SK-N-SH (cell line): ENCODE results near the gene RGS9BP. TPM values are rescaled to one million over a fixed set of nuclear protein-coding genes. Genes with fewer than 3 reads are reported as not detected.

Experiments used
- FOSL2 ChIP-seq: IDR thresholded peaks from 2 replicates; pipeline ENCODE4 v1.4.0; 2012; ENCODE audit warnings: low read depth, mild to moderate bottlenecking, moderate library complexity, borderline replicate concordance
- FOXM1 ChIP-seq: IDR thresholded peaks from 2 replicates; pipeline ENCODE4 v1.4.0; 2012; ENCODE audit warnings: low read depth, mild to moderate bottlenecking
- GABPA ChIP-seq: IDR thresholded peaks from 2 replicates; pipeline ENCODE4 v1.4.0; 2012; ENCODE audit warnings: low read depth, mild to moderate bottlenecking
- GATA2 ChIP-seq: sonication (generic); formaldehyde crosslinking; IDR thresholded peaks from 2 replicates; pipeline ENCODE4 v1.5.0; 2020; ENCODE audit warnings: mild to moderate bottlenecking, missing genetic modification reagents
- JUND ChIP-seq: IDR thresholded peaks from 2 replicates; pipeline ENCODE4 v1.4.0; 2012
- MEF2A ChIP-seq: IDR thresholded peaks from 2 replicates; pipeline ENCODE4 v1.4.0; 2012; ENCODE audit warnings: low read depth, borderline replicate concordance
- NRF1 ChIP-seq: IDR thresholded peaks from 2 replicates; pipeline ENCODE4 v1.6.1; 2012; ENCODE audit warnings: low read depth, mild to moderate bottlenecking, low read length
- RCOR1 ChIP-seq: fragments of 150-350 bp; IDR thresholded peaks from 2 replicates; pipeline ENCODE4 v1.6.1; 2017; ENCODE audit warnings: antibody characterized with exemption, low read length
- REST ChIP-seq: IDR thresholded peaks from 2 replicates; pipeline ENCODE4 v1.6.1; 2012; ENCODE audit warnings: mild to moderate bottlenecking, low read depth, low read length, moderate library complexity
- RFX5 ChIP-seq: IDR thresholded peaks from 2 replicates; pipeline ENCODE4 v1.6.1; 2012; ENCODE audit warnings: mild to moderate bottlenecking, improper control_type of control experiment, low read length
- RXRA ChIP-seq: IDR thresholded peaks from 2 replicates; pipeline ENCODE4 v1.4.0; 2012; ENCODE audit warnings: low read depth, mild to moderate bottlenecking, borderline replicate concordance
- SIN3A ChIP-seq: IDR thresholded peaks from 2 replicates; pipeline ENCODE4 v1.6.1; 2012; ENCODE audit warnings: low read depth, mild to moderate bottlenecking, low read length, moderate library complexity, borderline replicate concordance
- SMC3 ChIP-seq: IDR thresholded peaks from 2 replicates; pipeline ENCODE4 v1.6.1; 2012; ENCODE audit warnings: low read depth, low read length, improper control_type of control experiment
- TAF1 ChIP-seq: IDR thresholded peaks from 2 replicates; pipeline ENCODE4 v1.6.1; 2012; ENCODE audit warnings: low read depth, mild to moderate bottlenecking, low read length, moderate library complexity, borderline replicate concordance
- TCF12 ChIP-seq: IDR thresholded peaks from 2 replicates; pipeline ENCODE4 v1.4.0; 2012
- TEAD4 ChIP-seq: IDR thresholded peaks from 2 replicates; pipeline ENCODE4 v1.4.0; 2012; ENCODE audit warnings: mild to moderate bottlenecking, borderline replicate concordance; ENCODE audit not compliant: insufficient read depth
- USF1 ChIP-seq: IDR thresholded peaks from 2 replicates; pipeline ENCODE4 v1.4.0; 2012; ENCODE audit warnings: low read depth, borderline replicate concordance
- USF2 ChIP-seq: fragments of 150-350 bp; IDR thresholded peaks from 2 replicates; pipeline ENCODE4 v1.6.1; 2017; ENCODE audit warnings: antibody characterized with exemption, low read length, low read depth, borderline replicate concordance
- YY1 ChIP-seq: IDR thresholded peaks from 2 replicates; pipeline ENCODE4 v1.4.0; 2012; ENCODE audit warnings: low read depth, mild to moderate bottlenecking
- ZBTB33 ChIP-seq: IDR thresholded peaks from 2 replicates; pipeline ENCODE4 v1.4.0; 2012; ENCODE audit warnings: low read depth, borderline replicate concordance
- polyA plus RNA-seq, 3 experiments: library from polyadenylated mRNA; depleted of rRNA; stranded (reverse); fragments of >200 nt; gene quantifications; 2 replicates each; pipeline ENCODE4 v1.2.3, GENCODE V29; 2012

Gene RGS9BP
- polyA plus RNA-seq, 1 of the 3 experiments (the other 2 are of a cell fraction) = 0.18 TPM

GRCh38 chr19:32674931-32675719 is 523 bp upstream of the RGS9BP start, which contains the start of gene ANKRD27 (continued):
- TF ChIP-seq TCF12 (no peak), RXRA (no peak), RFX5 (no peak), USF2 (no peak), USF1 (no peak), JUND (no peak), TAF1 (0 out of 2 replicates have a peak, but pooled peaks have one; percentile 6), NRF1 (peak; percentile 55), RCOR1 (no peak), SIN3A (peak; percentile 38; the same call in 1 of the 2 replicates), GABPA (no peak), REST (no peak), GATA2 (CRISPR knock-in tag) (no peak), TEAD4 (no peak), YY1 (no peak), SMC3 (no peak), FOXM1 (no peak), MEF2A (no peak), ZBTB33 (no peak), FOSL2 (no peak)
